Measurements from ENCODE around the gene PLB1.

DNA sequence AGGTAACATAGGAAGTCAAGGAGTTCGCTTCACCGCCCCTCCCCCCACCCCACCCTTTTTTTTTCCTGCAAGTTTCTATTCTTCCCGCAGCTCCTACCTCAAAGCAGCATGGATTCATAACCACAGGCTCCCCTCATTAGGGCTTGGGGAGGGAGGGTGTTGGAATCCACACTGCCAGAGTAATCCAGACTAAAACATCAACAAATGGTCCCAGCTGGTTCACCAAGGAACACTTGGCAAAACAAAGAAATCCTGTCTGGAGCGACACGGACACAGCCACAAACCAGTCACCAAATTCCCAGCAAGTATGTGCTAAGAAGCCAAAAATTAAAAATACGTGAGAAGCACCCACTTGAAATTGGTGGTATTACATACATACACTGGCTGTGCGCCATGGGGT, 148.9 kb downstream of the PLB1 start:
- TF ChIP-seq, protein P1, sequence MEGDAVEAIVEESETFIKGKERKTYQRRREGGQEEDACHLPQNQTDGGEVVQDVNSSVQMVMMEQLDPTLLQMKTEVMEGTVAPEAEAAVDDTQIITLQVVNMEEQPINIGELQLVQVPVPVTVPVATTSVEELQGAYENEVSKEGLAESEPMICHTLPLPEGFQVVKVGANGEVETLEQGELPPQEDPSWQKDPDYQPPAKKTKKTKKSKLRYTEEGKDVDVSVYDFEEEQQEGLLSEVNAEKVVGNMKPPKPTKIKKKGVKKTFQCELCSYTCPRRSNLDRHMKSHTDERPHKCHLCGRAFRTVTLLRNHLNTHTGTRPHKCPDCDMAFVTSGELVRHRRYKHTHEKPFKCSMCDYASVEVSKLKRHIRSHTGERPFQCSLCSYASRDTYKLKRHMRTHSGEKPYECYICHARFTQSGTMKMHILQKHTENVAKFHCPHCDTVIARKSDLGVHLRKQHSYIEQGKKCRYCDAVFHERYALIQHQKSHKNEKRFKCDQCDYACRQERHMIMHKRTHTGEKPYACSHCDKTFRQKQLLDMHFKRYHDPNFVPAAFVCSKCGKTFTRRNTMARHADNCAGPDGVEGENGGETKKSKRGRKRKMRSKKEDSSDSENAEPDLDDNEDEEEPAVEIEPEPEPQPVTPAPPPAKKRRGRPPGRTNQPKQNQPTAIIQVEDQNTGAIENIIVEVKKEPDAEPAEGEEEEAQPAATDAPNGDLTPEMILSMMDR (IDR thresholded peaks at IDR 0.05), result no peak
- TF ChIP-seq POLR2A (IDR thresholded peaks at IDR 0.05), result no peak
